AG04450 (cell line): ENCODE measurements around the gene ALDH3A2. TPM values are rescaled to one million over a fixed set of nuclear protein-coding genes. Genes with fewer than 3 reads are reported as not detected.

Source experiments
- CTCF ChIA-PET: fragments of 300-600, 350-600 bp; formaldehyde crosslinking; extraction: SDS; loops from one replicate; lab custom pipeline; 2022; ENCODE audit warnings: antibody characterized with exemption, inconsistent platforms; lab: Charles Lee
- POLR2A ChIA-PET: fragments of 350-600 bp; formaldehyde crosslinking; extraction: SDS; loops from one replicate; lab custom pipeline; 2021; ENCODE audit warnings: antibody characterized with exemption, inconsistent platforms; lab: Yijun Ruan, JAX
- DNase-seq: peaks from one replicate; pipeline ENCODE4 v3.0.0-alpha.2; 2011; ENCODE audit warnings: low read depth, low spot score
- H3K27ac ChIP-seq: one replicate; pipeline ENCODE4 v1.5.1; 2012; ENCODE audit warnings: low read depth, low read length, control low read depth
- H3K27me3 ChIP-seq: one replicate; pipeline ENCODE4 v1.6.0; 2012; ENCODE audit warnings: low read length; ENCODE audit not compliant: control insufficient read depth, insufficient read depth
- H3K4me3 ChIP-seq: 2 replicates; pipeline ENCODE4 v1.5.1; 2011; ENCODE audit warnings: mild to moderate bottlenecking, low read depth, low read length, control low read depth
- H3K9me3 ChIP-seq: 2 replicates; pipeline ENCODE4 v1.5.1; 2012; ENCODE audit warnings: low read length; ENCODE audit not compliant: control insufficient read depth, insufficient read depth
- polyA plus RNA-seq: library from polyadenylated mRNA; depleted of rRNA; stranded (reverse); fragments of >200 nt; gene quantifications from 2 replicates; pipeline ENCODE4 v1.2.3, GENCODE V29; 2011
- TF ChIP-seq, protein P1 (sequence below): IDR thresholded peaks from 2 replicates; pipeline ENCODE4 v1.5.1; 2011; ENCODE audit warnings: low read depth, low read length, control low read depth, inconsistent platforms

The ALDH3A2 gene
- polyA plus RNA-seq, 1 experiment = 13.4 TPM

- POLR2A ChIA-PET = no interaction called here
- H3K27me3 ChIP-seq = peaks cover 28% of the 10 kb centered on the region
- no peak overlapping the region for H3K27ac ChIP-seq
- CTCF ChIA-PET = no interaction called here
- DNase-seq = no peak
- H3K9me3 ChIP-seq = no peaks in the 10 kb centered on the region
- H3K4me3 ChIP-seq = no peak overlapping the region
- TF ChIP-seq, protein P1, sequence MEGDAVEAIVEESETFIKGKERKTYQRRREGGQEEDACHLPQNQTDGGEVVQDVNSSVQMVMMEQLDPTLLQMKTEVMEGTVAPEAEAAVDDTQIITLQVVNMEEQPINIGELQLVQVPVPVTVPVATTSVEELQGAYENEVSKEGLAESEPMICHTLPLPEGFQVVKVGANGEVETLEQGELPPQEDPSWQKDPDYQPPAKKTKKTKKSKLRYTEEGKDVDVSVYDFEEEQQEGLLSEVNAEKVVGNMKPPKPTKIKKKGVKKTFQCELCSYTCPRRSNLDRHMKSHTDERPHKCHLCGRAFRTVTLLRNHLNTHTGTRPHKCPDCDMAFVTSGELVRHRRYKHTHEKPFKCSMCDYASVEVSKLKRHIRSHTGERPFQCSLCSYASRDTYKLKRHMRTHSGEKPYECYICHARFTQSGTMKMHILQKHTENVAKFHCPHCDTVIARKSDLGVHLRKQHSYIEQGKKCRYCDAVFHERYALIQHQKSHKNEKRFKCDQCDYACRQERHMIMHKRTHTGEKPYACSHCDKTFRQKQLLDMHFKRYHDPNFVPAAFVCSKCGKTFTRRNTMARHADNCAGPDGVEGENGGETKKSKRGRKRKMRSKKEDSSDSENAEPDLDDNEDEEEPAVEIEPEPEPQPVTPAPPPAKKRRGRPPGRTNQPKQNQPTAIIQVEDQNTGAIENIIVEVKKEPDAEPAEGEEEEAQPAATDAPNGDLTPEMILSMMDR = no peak
These were observed 6.1 kb upstream of the ALDH3A2 start for GRCh38 chr17:19642373-19642893.

DNA sequence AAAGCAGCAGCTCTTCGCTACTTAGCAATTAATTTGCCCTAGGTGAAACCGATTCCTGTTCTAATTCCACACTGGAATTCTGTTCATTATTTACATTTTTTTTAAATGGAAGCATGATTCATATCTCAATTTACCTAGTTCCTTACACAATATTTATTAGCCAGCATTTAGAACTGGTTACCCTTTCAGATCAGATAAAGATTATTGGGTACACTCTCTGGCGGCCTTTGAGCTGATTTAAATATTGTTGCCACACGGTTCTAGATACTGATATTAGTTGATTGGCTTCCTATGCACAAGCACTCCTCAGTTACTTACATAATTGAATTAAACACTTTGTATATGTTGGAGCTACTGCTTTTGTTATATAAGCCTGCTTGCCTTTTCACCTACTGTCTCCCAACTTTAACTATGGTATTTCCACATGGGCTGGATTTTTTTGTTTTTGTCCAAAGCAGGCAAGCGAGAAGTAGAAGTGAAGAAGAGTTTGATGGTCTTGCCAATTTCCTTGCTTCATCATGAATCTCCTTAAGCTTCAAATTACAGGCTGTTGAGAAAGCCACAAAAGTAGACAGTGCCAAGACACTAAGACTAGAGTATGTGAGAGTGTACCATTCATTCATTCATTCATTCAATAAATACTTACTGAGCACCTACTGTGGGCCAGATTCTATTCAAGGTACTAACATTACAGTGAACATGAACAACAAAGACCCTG, 3.9 kb upstream of the ALDH3A2 start:
- no peak for DNase-seq
- ChIA-PET CTCF (interaction anchor here (0.6 to 1.6 kb wide), 2 partner anchors 122 to 366 kb away, joined by 3 read pairs; no protein-coding TSS in a partner anchor), POLR2A (interaction anchor here (0.6 kb wide), 1 partner anchor 50 kb away, joined by 8 read pairs; no protein-coding TSS in a partner anchor)
- H3K27ac ChIP-seq = no peak overlapping the region
- H3K9me3 ChIP-seq = no peaks in the 10 kb centered on the region; the same call in 1 of the 2 replicates
- H3K4me3 ChIP-seq = no peak overlapping the region
- peaks cover 25% of the 10 kb centered on the region for H3K27me3 ChIP-seq
- TF ChIP-seq, protein P1 = no peak

- POLR2A ChIA-PET = no interaction called here
- H3K9me3 ChIP-seq = no peaks in the 10 kb centered on the region; the same call in 1 of the 2 replicates
- DNase-seq = no peak
- TF ChIP-seq, protein P1 = peak; percentile 41
- no peak overlapping the region for H3K4me3 ChIP-seq
- H3K27me3 ChIP-seq = peaks cover 21% of the 10 kb centered on the region
- no peak overlapping the region for H3K27ac ChIP-seq
- CTCF ChIA-PET = interaction anchor here (1.6 kb wide), 1 partner anchor 121 kb away, joined by 3 read pairs; no protein-coding TSS in a partner anchor
These were observed 2.8 kb upstream of the ALDH3A2 start for GRCh38 chr17:19645734-19646201.

- ChIA-PET CTCF (interaction anchor here (0.6 to 2.7 kb wide), 6 partner anchors 98 to 284 kb away, joined by 3 to 18 read pairs (median 6); partner anchors contain the start of gene B9D1), POLR2A (interaction anchor here (0.6 to 0.8 kb wide), 2 partner anchors 41 to 81 kb away, joined by 3 to 5 read pairs; no protein-coding TSS in a partner anchor)
- H3K27ac ChIP-seq = no peak overlapping the region
- no peak overlapping the region for H3K4me3 ChIP-seq
- no peak for DNase-seq
- peaks cover 16% of the 10 kb centered on the region for H3K27me3 ChIP-seq
- H3K9me3 ChIP-seq = no peaks in the 10 kb centered on the region; the same call in 1 of the 2 replicates
- TF ChIP-seq, protein P1 = no peak
These were observed 1.5 kb upstream of the ALDH3A2 start for GRCh38 chr17:19646788-19647696.
